Activated gamma-delta T cell treated with anti-CD3 and anti-CD28 coated beads, Interleukin-2, amount 50 U/mL, for 16 hours (primary cell): Measurements from ENCODE around the gene ASTL.

ENCODE experiments used
- DNase-seq: peaks from one replicate; pipeline ENCODE4 v3.0.0-alpha.2; 2020; ENCODE audit warnings: low read depth

Gene ASTL

DNA sequence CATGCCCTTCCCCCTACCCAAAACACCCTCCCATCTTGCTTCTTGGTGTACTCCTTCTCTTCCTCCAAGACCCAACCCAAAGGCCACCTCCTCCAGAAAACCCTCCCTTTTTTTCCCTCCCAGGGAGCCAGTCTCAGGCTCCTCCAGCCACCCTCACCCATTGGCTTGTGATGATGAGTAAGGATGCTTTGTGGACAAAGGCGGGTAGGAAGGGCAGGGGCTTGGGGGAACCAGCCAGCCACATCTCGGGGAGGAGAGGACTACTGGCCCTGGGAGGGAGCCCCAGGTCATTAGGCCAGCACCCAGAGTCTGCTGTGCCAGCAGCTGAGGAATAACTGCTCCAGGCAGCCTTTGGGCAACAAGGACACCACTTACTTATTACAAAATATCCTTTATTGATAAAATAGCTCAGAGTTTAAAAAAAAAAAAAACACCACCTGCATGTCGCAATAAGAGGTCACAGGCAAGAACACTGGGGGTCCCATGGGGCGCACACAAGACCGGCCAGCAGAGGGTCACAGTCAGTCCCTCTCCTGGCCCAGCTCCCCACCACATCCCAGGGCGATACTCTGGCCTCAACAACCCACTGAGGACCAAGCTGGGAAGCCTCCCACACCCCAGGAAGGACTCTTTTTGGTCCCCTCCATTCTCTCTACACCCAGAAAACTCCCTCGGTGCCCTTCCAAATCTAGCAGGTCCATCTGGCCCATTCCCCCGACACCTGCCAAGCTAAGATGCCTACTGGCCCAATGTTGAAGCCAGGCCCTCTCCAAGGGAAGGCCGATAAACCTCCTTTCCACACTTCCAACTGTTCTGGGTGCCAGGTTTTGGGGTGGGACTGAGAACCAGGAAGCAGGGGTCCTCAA is 25.6 kb downstream of the ASTL start:
- DNase-seq = no peak

DNA sequence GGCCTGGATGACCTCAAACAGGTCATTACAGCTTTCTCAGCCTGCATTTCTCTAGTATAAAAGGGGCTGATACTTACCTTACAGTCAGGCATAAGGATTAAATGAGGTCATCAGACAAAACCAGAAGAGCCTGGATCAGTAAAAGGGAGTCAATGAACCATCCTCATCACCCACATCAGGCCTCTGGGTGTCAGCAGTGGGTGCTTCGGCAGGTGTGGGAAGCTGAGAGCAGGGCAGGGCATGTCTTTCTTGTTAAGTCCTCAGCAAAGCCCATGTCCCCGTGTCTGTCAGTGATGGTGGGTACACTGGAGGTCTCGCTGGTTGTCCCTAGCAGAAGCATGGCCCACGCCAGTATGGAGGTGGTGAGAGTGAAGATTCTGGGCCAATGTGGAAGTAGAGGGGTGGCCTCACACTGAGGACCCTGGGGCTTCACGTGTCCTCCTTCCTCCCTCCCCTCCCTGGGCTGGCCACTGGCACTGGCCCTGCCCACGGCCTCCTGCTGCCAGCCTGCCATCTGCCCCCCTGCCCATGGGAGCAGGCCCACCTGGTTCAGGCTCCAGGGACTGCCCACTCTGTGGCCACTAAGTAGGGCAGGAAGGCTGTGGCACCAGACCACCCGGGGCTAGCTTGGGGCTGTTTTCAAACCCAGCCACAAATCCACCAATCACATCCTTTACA is 26.3 kb downstream of the ASTL start:
- no peak for DNase-seq

DNA sequence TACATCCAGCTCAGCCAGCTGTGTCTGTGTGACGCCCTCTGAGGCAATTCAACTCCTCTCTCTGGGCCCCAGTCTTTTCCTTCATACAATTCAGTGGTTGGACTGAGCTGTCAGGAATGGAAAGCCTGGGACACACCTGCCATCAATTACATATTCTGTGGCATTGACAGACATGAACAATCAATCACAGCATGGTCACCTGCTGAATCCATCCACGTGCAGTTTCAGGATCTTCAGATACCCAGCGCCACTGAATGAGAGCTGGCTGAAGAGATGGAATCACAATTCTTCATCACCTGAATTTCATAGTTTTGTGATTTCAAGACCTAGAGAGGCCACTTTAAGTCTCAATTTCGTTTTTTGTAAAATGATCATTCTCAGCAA is 27.1 kb downstream of the ASTL start:
- no peak for DNase-seq

DNA sequence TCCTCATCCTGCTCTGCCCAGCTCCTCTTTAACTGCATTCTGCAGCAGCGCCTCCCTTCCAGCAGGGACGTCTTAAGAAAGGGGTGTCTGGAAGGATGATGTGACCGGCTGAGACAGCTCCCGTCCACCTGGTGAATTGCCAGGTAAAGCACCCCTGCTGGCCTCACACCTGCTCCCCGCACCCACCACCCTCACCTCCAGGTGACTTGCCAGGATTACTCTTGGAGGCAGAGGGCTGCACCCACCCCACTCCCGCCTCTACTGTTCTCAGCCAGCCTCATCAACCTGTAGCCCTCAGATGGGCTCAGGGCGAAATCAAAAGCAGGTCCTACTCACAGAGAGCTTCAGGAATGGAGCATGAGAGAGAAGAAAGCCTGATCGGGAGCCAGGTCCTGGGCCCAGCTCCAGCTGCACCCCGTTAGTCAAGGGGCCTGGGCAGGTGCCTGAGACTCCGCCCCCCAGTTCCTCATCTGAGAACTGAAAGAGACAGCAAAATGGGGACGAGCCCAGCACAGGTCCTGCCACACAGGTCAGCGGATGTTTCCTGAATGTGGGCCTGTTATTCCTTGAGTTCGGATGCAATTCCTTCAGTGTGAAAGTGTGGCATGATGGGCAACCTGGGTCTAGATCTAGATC is 27.6 kb downstream of the ASTL start:
- DNase-seq = no peak

DNA sequence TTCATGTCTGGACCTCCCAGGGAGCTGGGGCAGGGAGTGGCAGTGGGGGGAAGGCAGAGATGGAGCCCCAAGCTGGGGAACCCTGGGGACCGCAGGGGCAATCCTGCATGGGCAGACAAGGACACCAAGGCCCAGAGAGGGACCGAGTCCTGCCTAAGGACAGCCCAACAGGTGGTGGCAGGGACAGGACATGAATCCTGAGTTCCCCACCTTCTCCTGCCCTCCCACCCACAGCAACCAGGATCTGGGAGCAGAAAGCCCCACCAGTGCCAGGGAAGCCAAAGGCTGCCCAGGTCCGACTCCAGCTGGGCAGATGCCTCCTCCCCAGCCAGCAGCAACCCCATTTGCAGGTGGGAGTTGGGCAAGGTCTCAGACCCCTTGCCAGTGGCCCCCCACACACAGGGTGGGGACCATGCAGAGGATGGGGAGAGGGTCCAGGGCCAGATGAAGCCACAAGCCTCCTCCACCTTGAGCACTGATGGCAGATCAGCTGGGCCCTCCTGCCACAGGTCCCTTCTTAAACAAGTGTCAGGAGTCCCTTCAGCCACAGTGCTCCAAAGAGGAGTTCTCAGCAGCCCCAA is 28.3 kb downstream of the ASTL start:
- DNase-seq = no peak

DNA sequence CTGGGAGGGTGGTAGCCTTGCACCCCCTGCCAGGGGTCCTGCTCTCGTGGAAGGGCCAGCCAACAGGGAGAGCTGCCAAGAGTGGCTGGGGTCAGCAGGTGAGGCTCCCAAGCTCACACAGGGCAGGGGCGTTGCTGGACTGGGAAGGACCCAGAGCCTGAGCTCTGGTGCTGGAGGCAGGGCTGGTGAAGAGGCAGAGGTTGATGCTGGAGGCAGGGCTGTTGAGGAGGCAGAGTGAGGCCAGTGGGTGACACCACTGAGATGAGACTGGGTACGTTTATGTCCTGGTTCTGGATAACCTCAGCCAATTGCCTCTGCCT is 29.0 kb downstream of the ASTL start:
- DNase-seq = no peak

DNA sequence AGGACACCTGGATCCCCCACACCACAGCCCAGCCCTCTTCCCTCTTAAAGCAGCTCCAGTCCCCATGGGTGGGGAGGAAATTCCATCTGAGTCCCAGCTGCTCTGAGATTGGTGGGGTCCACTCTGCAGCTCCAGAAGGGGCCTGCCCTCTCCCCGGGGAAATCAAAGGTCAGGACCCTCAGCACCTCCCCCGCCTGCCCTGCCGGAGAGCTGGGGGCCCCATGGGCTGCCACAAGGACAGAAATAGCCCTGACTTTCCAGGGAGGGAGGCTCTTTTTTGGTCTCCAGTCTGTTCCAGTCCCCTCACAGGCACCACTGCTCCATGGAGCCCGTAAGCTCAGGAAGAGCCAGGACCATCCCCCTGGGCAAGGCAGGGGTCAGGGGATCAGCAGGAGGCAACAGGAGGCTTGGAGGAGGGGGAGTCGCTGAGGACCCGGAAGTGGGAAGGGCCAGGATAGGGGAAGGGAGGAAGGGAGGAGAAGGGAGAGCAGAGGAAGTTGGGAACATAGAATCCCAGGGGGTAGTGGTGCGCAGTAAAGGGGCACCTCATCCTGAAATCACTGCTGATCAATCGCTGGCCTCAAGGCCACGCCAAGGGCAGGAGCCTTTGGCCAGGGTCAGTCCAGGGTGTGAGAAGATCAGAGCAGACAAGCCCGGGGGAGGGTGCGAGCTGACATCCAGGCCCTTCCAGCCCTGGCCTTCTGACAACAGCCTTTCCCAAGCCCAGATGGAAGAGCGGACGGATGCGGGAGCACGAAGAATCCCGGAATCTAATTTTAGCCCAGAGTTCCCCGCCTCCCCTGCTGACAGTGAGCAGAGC is 29.6 kb downstream of the ASTL start:
- no peak for DNase-seq

DNA sequence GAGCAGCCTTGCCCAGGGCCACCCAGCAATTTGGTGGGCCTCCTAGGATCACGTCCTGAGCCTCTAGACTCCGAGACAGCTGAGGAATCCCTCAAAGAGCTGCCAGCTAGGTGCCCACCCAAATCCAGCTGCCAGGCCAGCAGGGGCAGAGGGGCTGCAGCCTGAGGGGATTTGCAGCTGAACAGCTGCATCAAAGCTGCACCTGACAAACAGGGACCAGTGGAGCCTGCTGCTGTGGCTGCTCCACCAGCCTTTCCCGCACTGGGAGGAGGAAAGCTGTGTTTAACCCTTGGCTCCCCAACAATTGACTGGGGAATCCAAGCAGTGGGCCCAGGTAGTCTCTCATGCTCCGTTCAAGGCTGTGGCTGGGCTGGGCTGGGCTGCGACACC is 30.2 kb downstream of the ASTL start:
- no peak for DNase-seq

DNA sequence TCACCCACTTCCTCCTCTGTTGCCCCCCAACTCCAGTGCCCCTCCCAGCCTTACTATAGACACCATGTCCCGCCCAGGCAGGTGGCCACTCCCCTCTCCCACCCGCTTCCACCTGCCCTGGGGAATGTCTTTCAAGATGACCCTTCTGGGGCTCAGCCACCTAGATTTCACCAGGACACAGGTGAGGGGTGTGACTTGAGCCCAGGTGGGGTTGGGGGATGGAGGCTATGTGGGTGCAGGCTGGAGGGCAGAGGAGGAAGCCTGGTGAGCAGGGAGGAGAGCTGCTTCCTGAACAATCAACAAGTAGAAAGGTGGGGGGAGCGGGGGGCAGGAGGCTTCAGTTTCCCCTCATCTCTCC is 30.6 kb downstream of the ASTL start:
- DNase-seq = no peak

DNA sequence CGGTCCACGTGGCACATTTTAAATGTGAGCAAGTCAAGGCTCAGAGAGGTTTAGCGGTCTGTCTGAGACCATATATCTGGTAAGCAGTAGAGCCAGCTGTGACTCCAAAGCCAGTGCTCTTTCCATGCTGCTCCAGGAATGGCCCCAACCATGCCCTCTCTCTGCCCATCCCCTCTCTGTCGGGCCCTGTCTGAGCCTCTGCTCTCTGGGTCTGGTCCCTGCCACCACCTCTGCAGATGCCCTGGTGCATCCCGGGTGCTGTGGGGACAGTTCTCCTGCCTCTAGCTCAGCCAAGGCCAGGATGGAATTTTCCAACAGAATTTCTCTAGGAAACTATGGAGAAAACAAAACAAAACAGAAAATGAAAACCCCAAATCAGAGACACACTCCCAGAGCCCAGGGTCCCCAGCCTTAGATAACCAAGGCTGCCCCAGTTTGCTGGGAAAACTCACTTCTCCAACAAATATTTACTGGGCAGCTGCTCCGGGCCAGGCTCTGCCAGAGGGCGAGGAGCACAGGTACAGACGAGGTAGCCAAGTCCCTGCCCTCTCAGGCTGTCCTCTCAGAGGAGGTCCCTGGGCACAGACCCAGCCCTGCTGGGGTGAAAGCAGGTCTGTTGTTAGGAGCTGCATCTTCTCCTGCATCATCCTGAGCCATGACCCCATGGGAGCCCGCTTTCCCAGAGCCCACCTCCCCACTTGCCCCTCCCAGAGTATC is 31.2 kb downstream of the ASTL start:
- no peak for DNase-seq

DNA sequence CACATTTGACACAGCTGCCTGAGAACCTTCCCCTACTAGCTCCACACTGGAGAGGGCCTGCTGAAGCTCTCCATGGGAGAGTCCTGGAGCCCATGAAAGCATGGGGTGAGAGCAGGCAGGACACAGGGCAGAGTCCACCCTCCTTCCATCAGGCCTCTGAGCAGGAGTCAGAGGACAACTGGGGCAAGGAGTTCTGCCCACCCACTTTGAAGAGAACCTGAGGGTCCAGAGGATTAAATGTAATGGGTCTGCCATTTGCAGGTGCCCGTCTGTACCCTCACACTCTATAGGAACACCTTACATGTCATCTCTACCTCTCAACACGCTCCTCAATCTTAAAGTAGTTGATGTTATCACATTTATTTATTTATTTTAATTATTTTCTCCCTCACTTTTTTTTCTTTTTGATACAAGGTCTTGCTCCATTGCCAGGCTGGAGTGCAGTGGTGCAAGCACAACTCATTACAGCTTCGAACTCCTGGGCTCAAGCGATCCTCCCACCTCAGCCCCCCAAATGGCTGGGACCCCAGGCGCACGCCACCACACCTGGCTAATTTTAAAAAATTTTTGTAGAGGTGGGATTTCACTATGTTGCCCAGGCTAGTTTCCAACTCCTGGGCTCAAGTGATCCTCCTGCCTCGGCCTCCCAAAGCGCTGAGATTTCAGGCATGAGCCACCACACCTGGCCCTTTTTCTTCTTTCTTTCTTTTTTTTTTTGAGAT is 32.1 kb downstream of the ASTL start:
- no peak for DNase-seq

DNA sequence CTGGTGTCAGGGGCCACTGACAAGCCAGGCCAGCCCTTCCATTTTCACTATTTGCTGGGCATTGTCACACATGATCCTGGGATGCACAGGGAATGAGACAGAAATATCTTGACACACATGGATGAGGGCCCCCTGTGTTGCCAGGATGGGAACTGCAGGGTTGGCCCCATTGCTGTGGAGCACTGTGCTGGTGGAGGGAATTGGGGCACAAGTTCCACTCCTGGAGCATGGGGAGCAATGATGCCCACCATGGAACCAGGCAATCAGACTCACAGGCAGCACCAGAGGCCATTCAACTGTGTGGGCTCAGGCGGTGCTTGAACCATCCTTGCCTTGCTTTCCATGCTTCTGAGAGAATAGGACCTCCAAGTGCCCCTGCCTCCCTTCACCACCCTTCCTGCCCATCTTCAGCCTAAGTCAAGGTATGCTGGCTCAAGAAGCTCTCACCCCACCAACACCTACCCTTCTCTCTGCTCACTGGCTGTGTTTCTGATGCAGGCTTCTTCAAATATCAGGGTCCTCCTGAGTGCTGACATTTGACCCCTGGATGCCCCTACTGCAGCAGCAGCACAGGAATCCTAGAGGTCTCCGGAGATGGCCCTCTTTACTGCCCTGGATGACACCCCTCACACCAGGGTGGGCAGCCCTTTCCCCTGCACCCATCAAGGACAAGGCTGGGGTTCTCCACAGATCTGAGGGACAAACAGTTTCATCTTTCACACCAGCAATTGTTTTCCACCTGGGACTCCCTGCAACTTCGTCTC is 33.0 kb downstream of the ASTL start:
- no peak for DNase-seq

DNA sequence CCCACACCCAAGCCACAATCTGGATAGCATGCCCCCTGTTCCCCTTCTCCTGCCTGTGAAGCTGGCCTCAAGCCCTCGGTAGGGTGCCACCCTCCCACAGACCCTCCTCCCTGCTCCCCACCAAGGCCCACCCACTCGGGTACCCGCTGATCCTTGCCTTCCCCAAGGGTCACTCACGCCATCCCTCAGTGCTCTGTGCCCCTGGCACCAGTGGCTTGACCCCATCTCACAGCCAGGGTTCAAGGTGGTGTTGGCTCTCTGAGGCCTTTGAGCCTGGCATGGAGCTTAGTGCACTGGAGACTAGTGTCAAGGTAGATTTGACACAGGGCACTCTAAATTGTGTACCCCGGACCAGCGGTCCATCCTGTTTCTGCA is 33.8 kb downstream of the ASTL start:
- DNase-seq = no peak

DNA sequence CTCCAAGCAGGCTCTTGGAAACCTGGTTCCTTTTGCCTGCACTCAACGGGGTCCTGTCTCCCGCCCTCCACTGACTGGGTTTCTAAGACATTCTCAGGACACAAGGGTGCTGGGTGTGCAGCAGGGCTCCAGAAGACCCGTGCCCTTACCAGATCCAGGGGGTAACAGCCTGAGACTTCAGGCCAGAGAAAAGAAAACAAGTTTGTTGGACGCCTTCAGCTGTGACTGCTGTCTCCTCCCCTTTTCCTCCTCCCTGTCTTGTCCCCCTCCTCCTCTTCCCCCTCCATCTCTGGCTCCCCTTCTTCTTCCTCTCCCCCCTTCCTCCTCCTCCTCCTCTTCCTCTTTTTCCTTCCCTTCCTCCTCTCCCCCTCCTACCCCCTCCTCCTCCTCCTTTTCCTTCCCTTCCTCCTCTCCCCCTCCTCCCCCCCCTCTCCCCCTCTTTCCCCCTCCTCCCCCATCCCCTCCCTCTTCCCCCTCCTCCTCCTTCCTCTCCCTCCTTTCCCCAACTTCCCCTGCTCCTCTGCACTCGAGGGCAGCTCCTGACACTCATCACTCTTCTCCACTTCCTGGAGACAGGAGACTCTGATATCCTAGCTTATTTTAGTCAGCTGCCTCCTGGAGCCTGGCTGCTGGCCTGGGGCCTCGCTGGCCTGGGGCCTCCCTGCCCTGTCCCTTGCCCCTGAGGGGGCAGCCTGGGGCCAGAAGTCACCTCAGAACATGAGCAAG is 34.4 kb downstream of the ASTL start:
- DNase-seq = no peak

DNA sequence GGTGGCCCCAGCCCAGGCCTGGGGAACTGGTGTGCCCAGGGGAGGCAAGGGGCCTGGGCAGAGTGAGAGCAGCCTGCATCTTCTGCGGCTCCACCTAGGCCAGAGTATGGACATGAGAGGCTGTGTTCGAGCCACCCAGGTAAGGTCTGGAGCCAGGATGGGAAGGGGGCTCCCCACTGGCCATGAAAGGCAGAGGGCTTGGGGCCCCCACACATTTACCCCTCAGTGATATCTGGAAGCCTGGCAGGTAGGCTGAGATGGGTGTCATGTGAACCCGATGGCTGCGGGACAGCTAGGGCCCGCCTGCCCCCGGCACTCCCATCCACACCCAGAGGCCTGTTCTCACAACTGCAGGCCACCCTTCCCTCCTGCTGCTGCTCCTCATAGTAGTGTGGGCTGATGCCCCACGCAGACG is 35.1 kb downstream of the ASTL start:
- no peak for DNase-seq

DNA sequence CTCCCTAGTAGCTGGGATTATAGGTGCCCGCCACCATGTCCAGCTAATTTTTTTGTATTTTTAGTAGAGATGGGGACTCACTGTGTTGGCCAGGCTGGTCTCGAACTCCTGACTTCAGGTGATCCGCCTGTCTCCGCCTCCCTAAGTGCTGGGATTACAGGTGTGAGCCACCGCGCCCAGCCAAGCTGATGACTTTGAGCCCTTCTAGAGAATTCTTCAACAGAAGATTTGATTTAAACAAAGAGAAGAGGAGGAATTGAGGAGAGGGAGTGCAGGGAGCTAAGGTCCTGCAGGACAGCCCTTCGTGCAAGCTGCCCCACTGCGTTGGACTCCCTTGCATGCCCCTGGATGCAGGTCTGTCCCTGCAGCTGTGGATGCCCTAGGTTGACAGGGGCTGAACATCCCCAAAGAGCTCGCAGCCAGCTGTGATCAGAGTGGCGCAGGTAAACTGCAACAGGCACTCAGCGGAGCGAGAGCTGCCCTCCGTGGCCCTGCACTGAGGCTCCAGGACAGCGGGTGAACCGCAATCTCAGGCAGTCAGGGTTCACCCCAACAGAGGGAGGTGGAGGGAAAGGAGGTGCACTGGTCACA is 35.6 kb downstream of the ASTL start:
- DNase-seq = no peak

DNA sequence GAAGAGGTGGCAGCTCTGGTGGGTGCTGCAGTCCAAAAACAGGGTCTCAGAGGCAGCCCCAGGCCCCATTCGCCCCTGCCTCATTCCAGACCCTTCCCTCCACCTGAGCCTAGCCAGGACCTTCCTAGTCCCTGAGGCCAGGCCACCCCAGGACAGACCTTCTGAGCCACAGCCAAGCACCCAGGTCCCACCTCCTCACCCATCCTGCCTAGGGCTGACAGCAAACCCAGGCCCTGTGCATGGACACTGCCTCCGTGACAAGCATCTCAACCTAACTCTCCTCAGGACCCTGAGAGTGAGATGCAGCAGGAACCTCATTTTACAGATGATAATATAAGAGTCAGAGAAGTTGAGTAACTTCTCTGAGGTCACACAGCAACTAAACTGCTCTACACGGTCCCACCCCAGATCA is 37.4 kb downstream of the ASTL start:
- DNase-seq = no peak

DNA sequence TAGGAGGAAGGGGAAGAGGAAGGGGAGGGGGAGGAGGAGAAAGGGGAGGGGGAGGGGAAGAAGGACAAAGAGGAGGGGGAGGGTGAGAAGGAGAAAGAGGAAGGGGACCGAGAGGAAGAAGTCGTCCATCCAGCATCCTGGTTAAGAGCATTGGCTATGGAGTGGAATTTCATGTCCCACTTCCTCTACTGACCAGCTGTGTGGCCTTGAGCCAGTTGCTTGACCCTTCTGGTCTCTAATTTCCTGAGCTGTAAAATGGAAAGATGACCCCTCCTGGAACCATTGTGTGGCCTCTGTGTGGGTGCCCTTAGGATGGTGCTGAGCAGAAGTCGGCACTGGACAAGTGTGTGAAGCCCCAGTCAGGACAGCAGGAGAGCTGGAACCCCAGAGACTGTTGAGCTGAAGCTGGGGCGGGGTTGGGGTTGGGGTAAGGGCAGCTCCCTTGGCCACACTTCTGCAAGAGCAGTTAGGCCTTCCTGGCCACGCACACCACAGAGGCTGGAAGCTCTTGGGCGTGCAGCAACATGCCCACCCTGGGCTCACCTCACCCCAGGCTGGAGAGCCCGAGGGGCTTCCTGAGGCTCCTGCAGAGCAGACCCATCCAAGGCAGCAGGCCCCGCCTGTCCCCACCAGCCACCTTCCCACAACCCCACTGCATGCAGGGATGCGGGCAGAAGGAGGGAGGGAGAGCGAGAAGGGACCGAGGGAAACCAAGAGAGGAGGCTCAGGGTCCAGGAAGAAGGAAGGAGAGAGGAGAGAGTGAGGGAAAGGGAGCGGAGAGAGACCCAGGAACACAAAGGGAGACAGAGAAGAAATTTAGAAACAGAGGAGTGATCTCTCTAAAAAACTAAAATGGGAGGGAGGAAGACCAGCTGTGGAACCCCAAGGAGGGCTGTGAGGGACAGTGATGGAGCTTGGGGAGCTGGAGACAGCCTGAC is 38.2 kb downstream of the ASTL start:
- no peak for DNase-seq
